Stimulated activated CD4-positive, alpha-beta T cell treated with anti-CD3 and anti-CD28 coated beads, Interleukin-1b, Interleukin-23, amount 100 ng/mL, for 1 hour (primary cell): ENCODE data around the gene C1QA.
"Not testable (repeated sequence)": the region's sequence is repeated elsewhere in the genome, so short reads cannot be mapped to it uniquely, and the experiment has no call there.

Experiments
- DNase-seq, 2 donors: peaks; one replicate each; pipeline ENCODE4 v3.0.0-alpha.2; 2020; ENCODE audit warnings: low read depth in 2 of 2

C1QA gene

DNA sequence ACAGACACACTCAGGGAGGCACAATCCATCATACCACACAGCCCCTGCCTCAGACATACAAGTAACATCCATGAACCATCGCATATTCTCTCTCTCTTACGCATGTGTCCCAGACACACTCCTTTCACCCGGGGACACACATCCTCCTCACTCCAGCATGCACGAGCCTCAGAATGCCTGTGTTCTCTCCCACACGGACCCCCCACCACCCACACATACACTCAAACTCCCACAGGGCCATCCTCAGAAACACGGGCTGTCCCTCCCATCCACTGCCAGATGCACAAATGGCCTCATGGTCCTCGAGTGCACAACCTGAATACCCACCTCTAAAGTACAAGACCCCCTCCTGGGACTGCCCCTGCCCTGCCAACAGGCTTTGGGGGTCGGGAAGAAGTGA is 4.8 kb downstream of the C1QA start:
- DNase-seq: no peak

- peak; percentile 23 to 57 for DNase-seq
Observed at GRCh38 chr1:22641906-22642636, 5.6 kb downstream of the C1QA start.

- DNase-seq: no peak
Observed at GRCh38 chr1:22643381-22643780, 7.0 kb downstream of the C1QA start, which contains the start of gene C1QC. Gene C1QC (plus strand): TSS chr1:22643633. CDS start chr1:22644024, 391 bp downstream.

- no peak for DNase-seq
Observed at GRCh38 chr1:22643928-22644327, 7.5 kb downstream of the C1QA start.

DNA sequence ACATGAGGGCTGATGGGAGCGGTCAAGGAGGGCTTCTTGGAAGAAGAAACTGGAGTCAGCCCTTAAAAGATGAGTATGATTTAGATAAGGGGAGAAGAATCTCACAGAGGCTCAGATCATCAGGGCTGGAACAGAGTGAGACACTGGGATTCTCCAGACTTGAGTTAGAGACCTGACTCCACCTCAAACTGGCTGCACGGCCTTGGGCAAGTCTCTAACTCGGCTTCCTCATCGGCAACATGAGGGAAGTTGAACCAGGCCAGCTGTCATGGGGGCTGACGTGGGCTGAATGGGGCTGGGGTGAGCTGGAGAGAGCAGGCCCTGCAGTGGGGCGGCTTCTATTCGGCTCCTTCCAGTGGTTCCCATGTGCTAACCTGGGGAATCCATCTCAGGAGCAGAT is 9.5 kb downstream of the C1QA start:
- no peak for DNase-seq

DNA sequence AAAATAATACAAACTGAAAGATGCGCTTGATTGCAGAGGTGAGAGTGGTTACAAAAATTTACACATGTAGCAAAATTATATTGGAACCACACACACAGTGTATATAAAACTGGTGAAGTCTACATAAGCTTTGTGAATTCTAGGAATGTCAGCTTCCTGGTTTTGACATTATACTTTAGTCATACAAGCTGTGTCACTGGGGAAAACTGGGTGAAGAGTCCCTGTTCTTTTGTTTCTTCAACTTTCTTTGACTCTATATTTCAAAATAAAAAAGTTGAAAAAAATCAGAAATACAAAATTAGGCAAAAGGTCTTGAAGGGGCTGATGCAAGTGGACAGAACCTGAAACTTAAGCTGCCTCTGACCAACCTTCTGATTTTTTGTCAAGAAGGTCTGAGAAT is 10.0 kb downstream of the C1QA start:
- no peak for DNase-seq

DNA sequence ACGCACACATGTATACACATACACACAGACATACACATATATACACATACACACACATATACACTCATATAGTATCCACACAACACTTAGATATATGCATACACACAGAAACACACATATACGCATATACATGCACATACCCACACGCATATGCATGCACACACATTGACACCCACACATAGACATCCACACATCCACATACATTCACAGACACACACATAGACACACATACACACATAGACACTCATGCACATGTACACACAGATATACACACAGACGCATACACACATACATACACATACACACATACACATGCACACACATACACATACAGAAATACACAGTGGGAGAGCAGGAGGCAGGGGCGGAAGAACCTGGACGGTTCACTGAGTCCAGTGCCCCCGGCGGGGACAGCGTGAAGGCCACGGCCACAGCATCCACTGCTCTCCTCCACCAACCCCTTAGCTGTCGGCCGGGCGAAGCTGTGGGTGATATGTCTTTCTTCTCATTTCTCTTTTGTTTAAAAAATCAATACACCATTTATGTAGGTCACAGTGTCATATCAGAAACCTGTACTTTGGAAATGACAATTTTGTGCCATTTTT is 13.8 kb downstream of the C1QA start:
- DNase-seq: no peak

GRCh38 chr1:22651941-22652856 is 15.8 kb downstream of the C1QA start:
- DNase-seq: no peak

- no peak for DNase-seq
Observed at GRCh38 chr1:22652881-22653316, 16.5 kb downstream of the C1QA start, which contains the start of gene C1QB. Gene C1QB (plus strand): TSS chr1:22653236. CDS start chr1:22659463, 6,227 bp downstream.

GRCh38 chr1:22654692-22655091 is 18.3 kb downstream of the C1QA start:
- no peak for DNase-seq

- no peak for DNase-seq
Observed at GRCh38 chr1:22658385-22659163, 22.1 kb downstream of the C1QA start.

DNA sequence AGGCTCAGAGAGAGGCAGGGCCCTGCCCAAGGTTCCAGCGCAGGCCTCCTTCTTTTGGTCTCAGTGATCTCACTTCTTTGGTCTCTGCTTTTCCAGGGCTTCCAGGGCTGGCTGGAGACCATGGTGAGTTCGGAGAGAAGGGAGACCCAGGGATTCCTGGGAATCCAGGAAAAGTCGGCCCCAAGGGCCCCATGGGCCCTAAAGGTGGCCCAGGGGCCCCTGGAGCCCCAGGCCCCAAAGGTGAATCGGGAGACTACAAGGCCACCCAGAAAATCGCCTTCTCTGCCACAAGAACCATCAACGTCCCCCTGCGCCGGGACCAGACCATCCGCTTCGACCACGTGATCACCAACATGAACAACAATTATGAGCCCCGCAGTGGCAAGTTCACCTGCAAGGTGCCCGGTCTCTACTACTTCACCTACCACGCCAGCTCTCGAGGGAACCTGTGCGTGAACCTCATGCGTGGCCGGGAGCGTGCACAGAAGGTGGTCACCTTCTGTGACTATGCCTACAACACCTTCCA is 24.4 kb downstream of the C1QA start:
- no peak for DNase-seq

DNA sequence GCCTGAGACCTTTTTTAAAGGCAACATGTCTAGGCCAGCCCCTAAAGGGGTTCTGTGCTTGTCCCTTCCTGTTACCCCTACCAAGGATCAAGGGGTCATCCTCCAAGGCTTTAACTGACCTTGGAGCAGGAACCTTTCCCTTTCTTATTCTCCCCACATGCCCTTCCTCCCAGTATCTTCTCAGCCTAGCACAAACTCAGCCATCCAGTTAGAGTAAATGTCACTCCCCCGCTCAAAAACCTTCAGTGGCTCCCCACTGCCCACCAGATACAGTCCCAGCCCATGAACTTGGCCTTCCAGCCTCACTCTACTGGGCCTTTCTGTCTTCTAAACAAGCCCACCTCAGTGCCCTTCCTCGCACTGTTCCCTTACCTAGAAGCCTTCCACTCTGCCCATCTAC is 25.5 kb downstream of the C1QA start:
- no peak for DNase-seq

DNA sequence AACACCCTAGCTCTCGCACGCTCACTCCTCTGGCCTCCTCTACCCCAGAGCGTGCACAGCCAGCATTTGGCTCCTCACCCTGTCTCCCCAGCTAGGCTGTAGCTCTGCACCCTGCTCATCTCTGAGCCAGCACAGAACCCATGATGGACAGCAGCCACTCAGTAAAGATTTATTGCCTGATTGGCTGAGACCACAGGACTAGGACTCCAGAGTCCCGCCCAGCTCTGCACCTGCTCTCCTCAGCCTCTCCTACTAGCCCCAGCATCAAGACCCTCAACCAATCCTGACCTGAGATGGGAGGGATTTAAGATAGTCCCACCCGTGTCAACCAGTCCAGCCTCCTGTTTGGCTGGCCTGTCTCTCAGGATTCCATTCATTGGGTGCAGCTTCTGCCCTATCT is 25.9 kb downstream of the C1QA start:
- DNase-seq: no peak

- no peak for DNase-seq
Observed at GRCh38 chr1:22662986-22663408, 26.6 kb downstream of the C1QA start.

DNA sequence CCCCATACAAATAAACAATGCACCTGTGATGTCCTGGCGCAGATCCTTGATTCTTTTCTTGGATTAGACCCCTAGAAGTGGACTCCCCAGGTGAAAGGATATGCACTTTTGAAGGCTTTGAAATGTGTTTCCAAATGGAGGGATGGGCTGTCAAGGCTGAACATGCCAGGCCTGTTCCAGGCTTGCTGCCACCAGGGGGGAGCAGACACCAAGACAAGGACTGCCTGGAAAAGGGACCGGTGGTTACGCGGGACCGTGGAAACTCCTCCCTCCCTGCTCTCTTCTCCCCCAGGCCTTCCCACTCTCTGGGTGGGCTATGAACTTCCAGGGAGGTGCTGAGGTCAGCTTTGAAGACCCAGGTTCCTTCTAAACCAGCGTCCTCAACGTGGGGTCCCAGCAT is 29.3 kb downstream of the C1QA start:
- no peak for DNase-seq

GRCh38 chr1:22666412-22666811 is 30.0 kb downstream of the C1QA start:
- no peak for DNase-seq

DNA sequence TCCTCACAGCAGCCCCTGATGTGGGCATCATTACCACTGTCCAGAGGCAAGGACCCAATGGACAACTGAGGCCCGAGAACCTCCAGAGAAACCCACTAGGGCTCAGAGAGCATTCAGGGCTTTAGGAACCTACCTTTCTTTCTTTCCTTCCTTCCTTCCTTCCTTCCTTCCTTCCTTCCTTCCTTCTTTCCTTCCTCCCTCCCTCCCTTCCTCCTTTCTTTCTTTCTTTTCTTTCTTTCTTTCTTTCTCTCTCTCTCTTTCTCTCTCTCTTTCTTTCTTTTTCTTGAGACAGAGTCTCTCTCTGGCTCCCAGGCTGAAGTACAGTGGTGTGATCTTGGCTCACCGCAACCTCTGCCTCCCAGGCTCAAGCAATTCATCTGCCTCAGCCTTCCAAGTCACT is 32.4 kb downstream of the C1QA start:
- not testable (repeated sequence) for DNase-seq

DNA sequence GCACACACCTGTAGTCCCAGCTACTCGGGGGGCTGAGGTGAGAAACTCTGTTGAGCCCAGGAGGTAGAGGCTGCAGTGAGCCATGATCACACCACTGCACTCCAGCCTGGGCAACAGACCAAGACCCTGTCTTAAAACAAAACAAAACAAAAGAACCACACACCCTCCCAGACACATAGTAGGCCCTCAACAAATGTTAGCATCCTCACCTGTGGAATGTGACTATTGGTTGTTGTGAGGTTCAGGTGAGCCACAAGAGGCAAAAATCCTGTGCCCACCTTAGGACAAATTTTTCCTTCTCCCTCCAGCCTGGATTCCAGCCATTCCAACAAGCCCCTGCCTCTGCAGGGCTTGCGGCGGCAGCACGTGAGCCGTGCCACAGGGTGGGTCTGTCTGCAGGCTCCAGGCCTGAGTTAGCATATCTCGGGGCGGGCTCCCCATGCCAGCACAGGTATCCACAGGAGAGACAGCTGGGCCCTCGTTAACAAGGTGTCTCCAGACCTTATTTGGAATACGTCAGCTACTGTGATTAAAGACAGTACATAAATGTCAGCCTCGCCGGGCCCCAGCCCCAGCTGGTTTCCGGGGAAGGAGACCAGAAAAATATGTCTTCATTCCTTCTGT is 34.0 kb downstream of the C1QA start:
- no peak for DNase-seq

DNA sequence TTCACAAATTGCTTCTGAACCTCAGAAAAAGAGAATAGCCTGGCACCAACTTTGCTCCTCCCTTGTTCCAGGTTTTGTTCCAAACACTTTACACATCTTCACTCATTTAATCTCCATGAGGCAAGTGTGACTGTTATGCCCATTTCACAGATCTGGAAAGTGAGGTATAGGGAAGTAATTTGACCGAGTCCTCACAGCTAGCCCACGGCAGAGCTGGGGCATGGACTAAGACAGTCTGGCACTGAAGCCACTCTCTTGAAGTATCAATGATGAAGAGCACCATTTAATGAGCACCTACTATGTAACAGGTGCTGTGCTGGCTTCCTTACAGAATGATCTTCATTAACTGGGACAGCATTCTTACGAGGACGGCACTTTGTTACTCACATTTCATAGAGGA is 35.6 kb downstream of the C1QA start:
- DNase-seq: no peak
